WTC11 (cell line): ENCODE results near the gene CFAP20DC.

Experiments
- CBFB ChIP-seq: sonication (generic); formaldehyde crosslinking; IDR thresholded peaks from 2 replicates; pipeline ENCODE4 v1.8.1; 2022; ENCODE audit warnings: mild to moderate bottlenecking, low read depth, missing genetic modification reagents
- CREM ChIP-seq: sonication (generic); formaldehyde crosslinking; IDR thresholded peaks from 2 replicates; pipeline ENCODE4 v1.8.1; 2022; ENCODE audit warnings: mild to moderate bottlenecking, missing genetic modification reagents, moderate library complexity
- ESRRA ChIP-seq: sonication (generic); formaldehyde crosslinking; IDR thresholded peaks from 2 replicates; pipeline ENCODE4 v1.8.1; 2022; ENCODE audit warnings: mild to moderate bottlenecking, missing genetic modification reagents, borderline replicate concordance
- FOXP1 ChIP-seq: sonication (generic); formaldehyde crosslinking; IDR thresholded peaks from 2 replicates; pipeline ENCODE4 v1.8.0; 2022; ENCODE audit warnings: missing genetic modification reagents, mild to moderate bottlenecking, moderate library complexity, borderline replicate concordance
- TF ChIP-seq, protein P1 (sequence below): fragments of 200-600 bp; IDR thresholded peaks from 2 replicates; pipeline ENCODE4 v1.8.0; 2022; ENCODE audit warnings: antibody characterized with exemption
- TF ChIP-seq, protein P2 (sequence below): sonication (generic); formaldehyde crosslinking; IDR thresholded peaks from 2 replicates; pipeline ENCODE4 v1.8.1; 2023; ENCODE audit warnings: mild to moderate bottlenecking, missing genetic modification reagents, moderate library complexity

DNA sequence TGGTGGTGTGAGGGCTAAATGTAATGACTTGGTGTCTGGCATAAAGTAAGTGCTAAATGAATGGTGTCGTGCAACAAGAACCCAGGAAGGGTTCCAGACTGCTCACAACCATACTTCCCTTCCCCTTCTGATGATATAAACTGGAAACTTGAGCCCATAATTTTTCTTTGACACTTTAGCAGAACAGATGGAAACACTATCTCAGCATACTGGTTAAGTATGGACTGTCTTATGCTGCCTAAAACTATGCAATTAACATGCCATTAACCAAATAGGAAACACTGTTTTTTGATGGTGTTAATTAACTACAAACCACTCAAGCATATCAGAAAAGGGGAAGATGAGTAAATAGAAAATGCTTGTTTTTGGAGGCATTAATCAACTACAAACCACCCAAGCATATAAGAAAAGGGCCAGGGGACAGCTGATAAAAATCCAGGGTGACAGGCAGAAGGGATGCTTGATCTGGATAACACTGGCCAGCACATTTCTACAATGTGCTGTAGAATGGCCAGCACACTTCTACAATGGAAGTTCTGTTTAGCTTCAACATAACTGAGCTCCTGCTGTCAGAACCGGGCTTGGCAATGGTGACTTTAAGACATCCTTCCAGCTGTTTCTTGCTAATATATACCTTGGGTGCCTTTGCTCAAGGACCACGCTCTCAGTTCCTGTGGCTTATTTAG is 297.8 kb downstream of the CFAP20DC start:
- TF ChIP-seq CBFB (CRISPR knock-in tag): no peak
- TF ChIP-seq, protein P1, sequence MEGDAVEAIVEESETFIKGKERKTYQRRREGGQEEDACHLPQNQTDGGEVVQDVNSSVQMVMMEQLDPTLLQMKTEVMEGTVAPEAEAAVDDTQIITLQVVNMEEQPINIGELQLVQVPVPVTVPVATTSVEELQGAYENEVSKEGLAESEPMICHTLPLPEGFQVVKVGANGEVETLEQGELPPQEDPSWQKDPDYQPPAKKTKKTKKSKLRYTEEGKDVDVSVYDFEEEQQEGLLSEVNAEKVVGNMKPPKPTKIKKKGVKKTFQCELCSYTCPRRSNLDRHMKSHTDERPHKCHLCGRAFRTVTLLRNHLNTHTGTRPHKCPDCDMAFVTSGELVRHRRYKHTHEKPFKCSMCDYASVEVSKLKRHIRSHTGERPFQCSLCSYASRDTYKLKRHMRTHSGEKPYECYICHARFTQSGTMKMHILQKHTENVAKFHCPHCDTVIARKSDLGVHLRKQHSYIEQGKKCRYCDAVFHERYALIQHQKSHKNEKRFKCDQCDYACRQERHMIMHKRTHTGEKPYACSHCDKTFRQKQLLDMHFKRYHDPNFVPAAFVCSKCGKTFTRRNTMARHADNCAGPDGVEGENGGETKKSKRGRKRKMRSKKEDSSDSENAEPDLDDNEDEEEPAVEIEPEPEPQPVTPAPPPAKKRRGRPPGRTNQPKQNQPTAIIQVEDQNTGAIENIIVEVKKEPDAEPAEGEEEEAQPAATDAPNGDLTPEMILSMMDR: no peak
- no peak for TF ChIP-seq FOXP1 (CRISPR knock-in tag)
- TF ChIP-seq ESRRA (CRISPR knock-in tag): no peak
- TF ChIP-seq, protein P2, sequence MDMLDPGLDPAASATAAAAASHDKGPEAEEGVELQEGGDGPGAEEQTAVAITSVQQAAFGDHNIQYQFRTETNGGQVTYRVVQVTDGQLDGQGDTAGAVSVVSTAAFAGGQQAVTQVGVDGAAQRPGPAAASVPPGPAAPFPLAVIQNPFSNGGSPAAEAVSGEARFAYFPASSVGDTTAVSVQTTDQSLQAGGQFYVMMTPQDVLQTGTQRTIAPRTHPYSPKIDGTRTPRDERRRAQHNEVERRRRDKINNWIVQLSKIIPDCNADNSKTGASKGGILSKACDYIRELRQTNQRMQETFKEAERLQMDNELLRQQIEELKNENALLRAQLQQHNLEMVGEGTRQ (CRISPR knock-in tag): no peak
- TF ChIP-seq CREM: no peak
